ENCODE measurements around the gene OPRM1.

The OPRM1 gene

DNA sequence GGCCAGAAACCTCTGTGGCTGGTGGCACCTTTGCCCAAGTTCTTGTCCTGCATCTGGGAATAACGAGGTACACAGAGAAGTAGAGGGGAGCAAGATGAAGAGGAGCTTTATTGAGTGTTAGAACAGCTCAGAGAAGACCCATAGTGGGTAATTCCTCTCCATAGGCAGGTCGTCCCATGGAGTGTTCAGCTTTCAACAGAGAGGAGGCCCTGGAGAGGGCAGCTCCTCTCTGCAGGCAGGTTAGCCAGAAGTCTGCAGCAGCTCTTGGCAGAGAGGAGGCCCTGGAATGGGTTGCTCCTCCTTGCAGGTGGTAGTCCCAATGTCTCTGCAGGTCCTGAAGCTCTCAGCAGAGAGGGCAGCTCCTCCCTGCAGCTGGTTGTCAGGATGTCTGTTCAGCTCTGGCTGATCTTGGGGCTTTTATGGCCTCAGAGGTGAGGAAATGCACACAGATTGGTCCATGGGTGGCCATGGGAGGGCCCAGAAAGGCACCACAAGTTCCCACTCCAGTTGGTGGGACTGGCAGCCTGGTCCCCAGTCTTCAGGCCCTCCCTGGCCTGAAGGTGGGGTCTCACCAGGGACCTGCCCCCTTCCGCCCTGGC is 228.6 kb downstream of the OPRM1 start:
- TF ChIP-seq, protein P1, sequence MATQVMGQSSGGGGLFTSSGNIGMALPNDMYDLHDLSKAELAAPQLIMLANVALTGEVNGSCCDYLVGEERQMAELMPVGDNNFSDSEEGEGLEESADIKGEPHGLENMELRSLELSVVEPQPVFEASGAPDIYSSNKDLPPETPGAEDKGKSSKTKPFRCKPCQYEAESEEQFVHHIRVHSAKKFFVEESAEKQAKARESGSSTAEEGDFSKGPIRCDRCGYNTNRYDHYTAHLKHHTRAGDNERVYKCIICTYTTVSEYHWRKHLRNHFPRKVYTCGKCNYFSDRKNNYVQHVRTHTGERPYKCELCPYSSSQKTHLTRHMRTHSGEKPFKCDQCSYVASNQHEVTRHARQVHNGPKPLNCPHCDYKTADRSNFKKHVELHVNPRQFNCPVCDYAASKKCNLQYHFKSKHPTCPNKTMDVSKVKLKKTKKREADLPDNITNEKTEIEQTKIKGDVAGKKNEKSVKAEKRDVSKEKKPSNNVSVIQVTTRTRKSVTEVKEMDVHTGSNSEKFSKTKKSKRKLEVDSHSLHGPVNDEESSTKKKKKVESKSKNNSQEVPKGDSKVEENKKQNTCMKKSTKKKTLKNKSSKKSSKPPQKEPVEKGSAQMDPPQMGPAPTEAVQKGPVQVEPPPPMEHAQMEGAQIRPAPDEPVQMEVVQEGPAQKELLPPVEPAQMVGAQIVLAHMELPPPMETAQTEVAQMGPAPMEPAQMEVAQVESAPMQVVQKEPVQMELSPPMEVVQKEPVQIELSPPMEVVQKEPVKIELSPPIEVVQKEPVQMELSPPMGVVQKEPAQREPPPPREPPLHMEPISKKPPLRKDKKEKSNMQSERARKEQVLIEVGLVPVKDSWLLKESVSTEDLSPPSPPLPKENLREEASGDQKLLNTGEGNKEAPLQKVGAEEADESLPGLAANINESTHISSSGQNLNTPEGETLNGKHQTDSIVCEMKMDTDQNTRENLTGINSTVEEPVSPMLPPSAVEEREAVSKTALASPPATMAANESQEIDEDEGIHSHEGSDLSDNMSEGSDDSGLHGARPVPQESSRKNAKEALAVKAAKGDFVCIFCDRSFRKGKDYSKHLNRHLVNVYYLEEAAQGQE (IDR thresholded peaks at IDR 0.05; ENCODE audit: low read depth) = no peak
- TF ChIP-seq YY1 (IDR thresholded peaks at IDR 0.05; ENCODE audit: low read depth) (no peak), ZBTB7A (IDR thresholded peaks at IDR 0.05; ENCODE audit: low read depth) (no peak), CEBPB (IDR thresholded peaks at IDR 0.05) (no peak), CREB1 (IDR thresholded peaks at IDR 0.05; ENCODE audit: low read depth) (no peak), TCF12 (IDR thresholded peaks at IDR 0.05; ENCODE audit: low read depth) (no peak), TAF1 (IDR thresholded peaks at IDR 0.05; ENCODE audit: low read depth) (no peak), EGR1 (IDR thresholded peaks at IDR 0.05) (no peak), TEAD4 (IDR thresholded peaks at IDR 0.05) (no peak), NFIC (IDR thresholded peaks at IDR 0.05) (no peak)
- TF ChIP-seq, protein P2, sequence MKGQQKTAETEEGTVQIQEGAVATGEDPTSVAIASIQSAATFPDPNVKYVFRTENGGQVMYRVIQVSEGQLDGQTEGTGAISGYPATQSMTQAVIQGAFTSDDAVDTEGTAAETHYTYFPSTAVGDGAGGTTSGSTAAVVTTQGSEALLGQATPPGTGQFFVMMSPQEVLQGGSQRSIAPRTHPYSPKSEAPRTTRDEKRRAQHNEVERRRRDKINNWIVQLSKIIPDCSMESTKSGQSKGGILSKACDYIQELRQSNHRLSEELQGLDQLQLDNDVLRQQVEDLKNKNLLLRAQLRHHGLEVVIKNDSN (IDR thresholded peaks at IDR 0.05) = no peak
- TF ChIP-seq, protein P3, sequence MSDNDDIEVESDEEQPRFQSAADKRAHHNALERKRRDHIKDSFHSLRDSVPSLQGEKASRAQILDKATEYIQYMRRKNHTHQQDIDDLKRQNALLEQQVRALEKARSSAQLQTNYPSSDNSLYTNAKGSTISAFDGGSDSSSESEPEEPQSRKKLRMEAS (IDR thresholded peaks at IDR 0.05) = no peak

DNA sequence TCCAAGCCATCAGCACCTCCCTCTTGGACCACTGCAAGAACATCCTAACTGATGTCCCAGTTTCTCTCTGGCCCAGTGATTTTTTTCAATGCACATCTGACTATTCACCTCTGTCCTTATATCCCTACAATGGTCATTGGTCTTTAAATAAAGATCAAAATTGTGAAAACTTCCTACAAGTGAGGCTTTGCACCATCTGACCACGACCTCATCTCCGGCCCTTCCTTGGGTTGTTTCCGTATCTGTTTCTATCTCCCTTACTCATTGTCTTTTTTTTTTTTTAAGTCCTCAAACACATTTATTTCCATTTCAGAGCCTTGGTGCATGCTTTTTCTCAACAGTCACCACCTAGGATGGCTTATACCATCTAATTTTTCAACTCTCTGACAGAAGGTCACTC is 229.4 kb downstream of the OPRM1 start:
- TF ChIP-seq, protein P1 (IDR thresholded peaks at IDR 0.05; ENCODE audit: low read depth) = no peak

- TF ChIP-seq YY1 (IDR thresholded peaks at IDR 0.05; ENCODE audit: low read depth) (no peak), FOXM1 (IDR thresholded peaks at IDR 0.05; ENCODE audit: borderline replicate concordance, low read depth) (no peak), EP300 (IDR thresholded peaks at IDR 0.05; ENCODE audit: borderline replicate concordance) (no peak), ZBTB7A (IDR thresholded peaks at IDR 0.05; ENCODE audit: low read depth) (no peak), CREB1 (IDR thresholded peaks at IDR 0.05; ENCODE audit: low read depth) (no peak), RAD21 (IDR thresholded peaks at IDR 0.05; ENCODE audit: low read depth) (no peak), CEBPB (IDR thresholded peaks at IDR 0.05) (no peak), TCF12 (IDR thresholded peaks at IDR 0.05; ENCODE audit: low read depth) (no peak), EGR1 (IDR thresholded peaks at IDR 0.05) (no peak), TAF1 (IDR thresholded peaks at IDR 0.05; ENCODE audit: low read depth) (no peak), NFIC (IDR thresholded peaks at IDR 0.05) (no peak), TEAD4 (IDR thresholded peaks at IDR 0.05) (no peak)
- TF ChIP-seq, protein P1 (IDR thresholded peaks at IDR 0.05; ENCODE audit: low read depth) = no peak
- TF ChIP-seq, protein P2 (IDR thresholded peaks at IDR 0.05) = no peak
- TF ChIP-seq, protein P3 (IDR thresholded peaks at IDR 0.05) = no peak
Observed at GRCh38 chr6:154274168-154274567, 235.1 kb downstream of the OPRM1 start.

DNA sequence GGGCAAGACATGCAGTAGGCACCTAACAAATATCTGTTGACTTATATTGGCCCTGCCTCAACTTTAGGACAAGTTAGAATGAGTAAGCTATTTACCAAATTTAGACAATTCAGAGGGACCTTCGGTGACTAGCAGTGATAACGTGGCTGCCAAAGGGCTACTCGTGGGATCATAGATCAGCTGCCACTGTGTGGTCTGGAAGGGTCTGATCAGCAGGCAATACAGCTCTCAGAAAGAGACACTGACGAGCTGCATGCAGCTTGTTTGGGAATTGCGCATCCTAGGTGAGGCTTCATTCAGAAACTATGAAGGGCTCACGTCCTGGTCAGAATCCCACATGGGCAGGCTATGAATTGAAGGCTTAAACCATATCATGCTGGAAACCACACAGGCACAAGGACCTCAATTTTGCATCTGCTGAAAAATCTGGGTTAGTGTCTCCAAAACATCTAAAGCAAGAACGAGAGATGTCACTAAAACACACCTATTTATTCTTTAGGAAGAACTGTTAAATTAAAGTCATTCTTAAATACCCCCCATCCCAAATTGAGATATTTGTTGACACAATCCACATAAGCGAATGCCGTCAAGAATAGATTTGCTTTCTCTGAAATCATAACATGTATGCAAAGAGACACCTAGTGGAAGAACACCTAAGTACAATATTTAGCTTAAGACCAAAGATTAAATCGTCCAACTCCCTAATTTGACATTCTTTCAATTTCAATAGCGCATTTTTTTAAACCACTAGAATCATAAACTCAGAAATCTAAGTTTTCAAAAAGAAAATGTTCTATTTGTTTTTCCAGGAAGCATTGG is 238.0 kb downstream of the OPRM1 start:
- peak; percentile 67 for TF ChIP-seq RAD21 (IDR thresholded peaks at IDR 0.05; ENCODE audit: low read depth)
- no peak for TF ChIP-seq CEBPB (IDR thresholded peaks at IDR 0.05)

DNA sequence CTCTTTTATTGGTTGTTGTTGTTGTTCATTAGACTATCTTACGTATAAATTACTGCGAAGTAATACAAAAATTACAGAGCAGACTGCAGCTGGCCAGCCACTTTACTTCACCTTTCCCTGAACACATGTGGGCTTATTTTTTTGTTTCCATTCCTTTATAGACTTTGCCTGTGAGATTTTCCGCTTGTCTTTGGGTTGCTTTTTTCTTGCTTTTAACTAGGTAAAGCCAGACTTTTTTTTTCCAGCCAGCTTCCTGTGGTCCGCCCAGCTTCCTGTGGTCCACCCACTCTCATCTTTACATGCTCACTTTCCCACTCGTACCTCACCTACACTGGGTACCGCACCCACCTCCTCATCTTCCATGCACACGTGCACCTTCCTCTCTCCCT is 238.6 kb downstream of the OPRM1 start:
- TF ChIP-seq, protein P3 (IDR thresholded peaks at IDR 0.05) = no peak
- TF ChIP-seq, protein P2 (IDR thresholded peaks at IDR 0.05) = no peak
- TF ChIP-seq CREB1 (IDR thresholded peaks at IDR 0.05; ENCODE audit: low read depth) = no peak
- no peak for TF ChIP-seq TAF1 (IDR thresholded peaks at IDR 0.05; ENCODE audit: low read depth)

Measured in Ishikawa (cell line).